AG04449 (cell line): ENCODE measurements around the gene C18orf63.

Experiments
- CTCF ChIA-PET: fragments of 350-600 bp; formaldehyde crosslinking; extraction: SDS; loops from one replicate; lab custom pipeline; 2021; ENCODE audit warnings: antibody characterized with exemption; lab: Yijun Ruan, JAX
- POLR2A ChIA-PET: fragments of 400-600, 350-600 bp; formaldehyde crosslinking; extraction: SDS; loops from one replicate; lab custom pipeline; 2020; ENCODE audit warnings: antibody characterized with exemption, inconsistent platforms; lab: Yijun Ruan, JAX
- DNase-seq: peaks from one replicate; pipeline ENCODE4 v3.0.0-alpha.2; 2010; ENCODE audit warnings: low read depth, low spot score
- H3K4me3 ChIP-seq: 2 replicates; pipeline ENCODE4 v1.5.1; 2011; ENCODE audit warnings: low read depth, mild to moderate bottlenecking, control low read depth, low read length
- CTCF ChIP-seq: IDR thresholded peaks from one replicate; pipeline ENCODE4 v1.5.1; 2011; ENCODE audit warnings: mild to moderate bottlenecking, moderate library complexity, low read length, control low read depth, inconsistent platforms; ENCODE audit not compliant: insufficient read depth; ENCODE audit errors: missing control alignments

Gene C18orf63

GRCh38 chr18:74375999-74376398 is 60.4 kb downstream of the C18orf63 start:
- DNase-seq = no peak
- CTCF ChIA-PET = no interaction called here
- no peak for TF ChIP-seq CTCF
- no peak overlapping the region for H3K4me3 ChIP-seq
- POLR2A ChIA-PET = no interaction called here

GRCh38 chr18:74376523-74376922 is 60.9 kb downstream of the C18orf63 start:
- CTCF ChIA-PET = no interaction called here
- DNase-seq = no peak
- POLR2A ChIA-PET = no interaction called here
- TF ChIP-seq CTCF = no peak
- H3K4me3 ChIP-seq = no peak overlapping the region

GRCh38 chr18:74377776-74378175 is 62.1 kb downstream of the C18orf63 start:
- ChIA-PET CTCF (no interaction called here), POLR2A (no interaction called here)
- no peak for TF ChIP-seq CTCF
- no peak overlapping the region for H3K4me3 ChIP-seq
- DNase-seq = no peak

- no peak for TF ChIP-seq CTCF
- H3K4me3 ChIP-seq = no peak overlapping the region
- no peak for DNase-seq
- CTCF ChIA-PET = no interaction called here
- POLR2A ChIA-PET = no interaction called here
Measured at GRCh38 chr18:74378179-74378682, 62.6 kb downstream of the C18orf63 start.

GRCh38 chr18:74380916-74381315 is 65.3 kb downstream of the C18orf63 start:
- no peak overlapping the region for H3K4me3 ChIP-seq
- no peak for TF ChIP-seq CTCF
- ChIA-PET CTCF (no interaction called here), POLR2A (no interaction called here)
- no peak for DNase-seq

GRCh38 chr18:74381621-74382295 is 66.1 kb downstream of the C18orf63 start:
- no peak overlapping the region for H3K4me3 ChIP-seq
- ChIA-PET CTCF (no interaction called here), POLR2A (no interaction called here)
- no peak for DNase-seq
- no peak for TF ChIP-seq CTCF
